GM18861 (cell line): ENCODE results near the gene AMACR.
"Not testable (repeated sequence)": the region's sequence is repeated elsewhere in the genome, so short reads cannot be mapped to it uniquely, and the experiment has no call there.

Experiments
- ATAC-seq: cut with Tn5 transposase; IDR thresholded peaks from one replicate; pipeline ENCODE4 v1.9.1; 2021; ENCODE audit not compliant: unreplicated experiment

The AMACR gene

DNA sequence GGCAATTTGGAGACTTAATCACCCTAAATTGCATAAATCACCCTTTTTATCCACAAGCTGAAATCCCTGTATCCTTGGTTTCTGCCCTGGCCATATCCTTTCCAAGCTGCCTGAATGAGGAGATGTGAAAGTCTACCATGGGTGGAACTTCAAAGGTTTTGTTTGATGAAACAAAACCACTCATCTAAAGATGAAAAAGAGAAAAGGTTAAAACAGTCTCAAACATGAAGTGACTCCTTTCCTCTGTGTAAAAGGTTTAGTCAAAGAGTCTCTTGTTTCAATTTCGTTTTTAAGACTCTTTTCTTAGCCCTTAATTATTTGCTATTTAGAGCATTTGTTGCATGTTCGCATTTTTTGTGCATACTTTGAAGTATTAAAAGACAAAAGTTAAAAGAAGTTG lies 34.6 kb downstream of the AMACR start:
- no peak for ATAC-seq

DNA sequence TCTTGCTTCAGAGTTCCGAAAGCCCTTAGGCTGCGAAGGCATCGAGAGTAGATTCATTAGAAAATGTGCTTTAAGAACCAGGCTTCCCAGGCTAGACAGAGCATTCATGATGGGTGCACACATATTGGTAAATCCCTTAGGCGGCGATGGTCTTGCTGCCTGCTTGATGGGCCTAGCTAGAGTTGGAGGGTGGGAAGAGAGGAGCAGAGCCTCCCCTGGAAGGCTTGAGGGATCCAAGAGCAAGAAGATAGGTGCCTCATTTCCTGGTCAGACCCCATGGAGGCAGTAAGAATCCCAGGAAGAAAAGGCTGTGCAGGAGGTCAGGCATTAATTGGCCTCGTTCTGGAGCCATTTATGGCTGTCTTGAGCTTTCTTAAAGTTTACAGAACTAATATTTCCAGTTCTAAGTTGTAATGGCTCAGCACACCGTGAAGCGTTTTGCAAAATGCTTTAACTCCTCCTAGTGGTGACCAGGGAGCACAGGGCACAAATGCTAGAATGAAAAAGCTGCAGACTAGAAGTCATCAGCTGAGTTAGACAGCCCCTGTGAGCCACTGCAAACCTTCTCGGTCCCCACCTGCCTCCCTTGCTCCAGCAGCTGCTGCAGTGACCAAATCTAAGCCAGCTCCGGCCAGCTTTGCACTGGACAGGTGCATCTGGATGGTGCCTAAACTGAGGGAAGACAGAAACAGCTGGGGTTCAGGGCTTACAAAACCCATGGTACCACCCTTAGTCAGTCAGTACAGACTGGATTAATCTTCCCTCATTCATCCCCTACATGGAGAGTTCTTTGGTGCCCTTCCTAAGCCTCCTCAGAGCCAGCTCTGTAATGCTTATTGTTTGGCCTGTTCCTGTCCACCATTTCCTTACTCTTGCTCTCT lies 38.0 kb downstream of the AMACR start:
- ATAC-seq = no peak

DNA sequence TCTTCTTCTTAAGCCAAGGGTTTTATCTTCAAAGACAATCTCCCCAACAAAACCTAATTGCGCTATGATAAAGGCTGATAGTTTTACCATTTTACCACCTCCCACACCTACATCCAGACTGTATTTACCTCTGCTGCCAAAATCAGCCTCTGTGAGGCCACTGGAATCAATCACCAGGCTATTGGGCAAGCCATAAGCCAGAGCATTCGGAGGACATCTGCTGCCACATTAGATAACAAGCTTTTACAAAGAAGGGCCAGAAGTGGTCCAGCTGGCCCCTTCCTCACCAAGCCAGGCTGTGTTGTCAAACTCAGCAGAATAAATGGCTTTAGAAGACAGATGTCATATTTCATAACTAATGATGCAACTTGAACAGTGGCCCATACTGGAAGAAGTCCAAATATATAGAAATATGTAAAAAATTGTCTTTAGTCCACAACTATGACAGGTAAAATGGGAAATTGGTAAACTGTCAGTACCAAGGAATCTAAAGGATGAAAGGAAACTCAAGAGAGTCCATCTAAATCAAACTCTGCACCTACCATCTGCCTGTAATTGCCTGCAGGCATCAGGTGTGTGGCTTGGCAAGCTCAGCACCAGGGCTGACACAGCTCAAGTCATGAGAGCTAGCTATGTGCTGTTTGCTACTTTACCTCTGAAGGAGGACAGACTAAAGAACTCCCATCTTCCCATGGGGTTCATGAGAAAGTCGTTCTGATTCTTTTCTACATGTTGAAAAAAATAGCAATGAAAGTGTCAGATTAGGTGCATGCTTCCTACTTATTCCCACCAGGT lies 39.4 kb downstream of the AMACR start:
- no peak for ATAC-seq

DNA sequence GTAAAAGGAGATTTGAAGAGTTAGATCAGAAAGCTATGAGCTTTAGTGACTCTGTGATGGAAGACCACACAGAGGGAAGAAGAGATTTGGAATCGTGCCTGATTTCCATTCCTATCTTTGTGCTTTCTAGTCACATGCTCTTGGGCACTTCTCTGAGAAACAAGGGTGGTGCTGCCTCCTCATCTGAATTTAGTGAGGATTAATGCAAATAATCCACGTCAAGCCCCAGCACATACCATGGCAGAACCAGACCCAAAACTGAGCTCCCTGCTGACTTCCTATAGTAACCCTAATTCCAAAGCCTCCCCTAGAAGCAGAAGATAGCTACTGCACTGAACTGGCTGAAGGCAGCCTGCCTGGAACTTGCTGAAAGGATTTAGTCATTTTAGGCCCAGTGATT lies 41.0 kb downstream of the AMACR start:
- no peak for ATAC-seq

DNA sequence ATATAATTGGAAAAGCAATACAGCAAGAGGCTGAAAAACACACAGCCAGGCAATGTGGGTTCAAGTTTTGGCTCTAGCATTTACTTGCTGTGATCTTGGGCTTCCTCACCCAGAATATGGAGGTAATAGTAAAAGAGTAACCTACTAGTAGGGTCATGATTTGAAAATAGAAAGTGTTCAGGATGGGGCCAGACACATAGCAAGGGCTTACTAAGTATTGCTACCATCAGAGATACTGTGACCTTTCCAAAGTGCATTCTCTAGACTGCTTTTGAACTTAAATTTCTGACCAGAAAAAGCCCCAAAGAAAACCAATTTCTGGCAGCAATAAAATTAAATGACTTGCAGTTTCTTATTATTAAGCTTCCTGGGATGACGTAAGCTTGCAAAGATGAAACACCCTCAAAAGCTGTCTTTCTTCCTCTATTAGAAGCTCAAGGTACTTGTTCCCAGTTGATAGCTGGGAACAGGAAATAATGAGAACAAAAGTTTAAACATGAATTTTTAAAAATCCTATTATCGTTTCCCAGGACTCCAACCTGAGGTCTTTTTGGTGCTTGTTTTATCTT lies 43.6 kb downstream of the AMACR start:
- no peak for ATAC-seq

DNA sequence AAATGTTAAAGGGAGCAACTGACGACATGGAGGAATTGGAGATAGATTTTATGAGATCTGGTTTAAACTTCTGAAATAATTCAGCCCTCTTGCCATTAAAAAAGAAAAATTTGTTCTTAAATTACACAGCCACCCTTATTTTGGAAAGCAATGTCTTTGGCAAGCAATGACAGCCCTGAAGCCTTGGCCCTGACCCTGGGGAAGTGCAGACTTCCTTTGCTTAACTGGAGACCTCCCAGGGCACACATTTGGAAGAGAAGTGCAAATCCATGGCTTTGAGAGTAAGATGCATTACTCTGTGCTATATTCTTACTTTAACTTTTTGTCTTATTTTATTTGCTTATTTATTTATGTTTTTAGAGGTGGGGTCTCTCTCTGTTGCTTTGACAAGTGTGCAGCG lies 49.7 kb downstream of the AMACR start:
- no peak for ATAC-seq

DNA sequence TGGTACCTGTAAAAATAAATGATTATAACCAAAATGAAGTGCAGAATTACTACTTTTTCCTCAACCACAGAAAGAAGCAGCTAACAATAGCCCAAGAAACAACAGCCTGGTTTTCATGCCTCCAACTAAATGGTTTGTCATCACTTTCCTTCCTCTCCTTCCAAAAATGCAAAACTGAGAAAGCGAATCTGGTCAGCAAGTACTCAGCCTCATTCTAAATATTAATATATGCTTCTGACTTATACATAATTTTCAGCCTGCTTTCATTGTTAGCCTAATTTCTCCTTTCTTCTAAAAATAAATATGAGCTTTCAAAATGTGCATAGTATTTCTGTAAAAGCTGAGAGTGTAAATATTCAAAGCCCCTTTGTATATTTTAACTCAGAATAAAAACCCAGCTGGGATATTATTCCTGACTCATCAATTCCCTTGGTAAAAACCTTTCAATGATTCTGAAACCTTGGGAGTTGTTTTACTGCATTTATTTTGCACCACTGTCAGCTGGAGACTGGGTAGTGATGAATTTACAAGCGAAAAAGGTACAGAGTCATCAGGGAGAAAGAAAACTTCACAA lies 50.2 kb downstream of the AMACR start:
- ATAC-seq = no peak

DNA sequence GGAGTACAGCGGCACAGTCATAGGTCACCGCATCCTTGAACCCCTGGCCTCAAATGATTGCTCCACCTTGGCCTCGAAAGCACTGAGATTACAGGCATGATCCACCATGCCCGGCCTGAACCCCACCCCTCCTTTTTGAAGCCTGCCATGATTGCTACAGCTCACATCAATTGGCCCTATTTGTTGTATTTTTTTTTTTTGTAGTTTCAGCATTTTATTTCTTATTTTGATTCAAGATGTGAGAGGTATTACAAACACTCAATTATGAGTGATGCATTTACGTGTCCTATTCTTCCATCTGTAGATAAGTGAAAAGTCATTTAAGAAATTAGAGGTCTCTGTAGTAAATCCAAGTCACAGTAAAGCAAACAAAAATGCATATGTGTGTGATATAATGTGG lies 55.7 kb downstream of the AMACR start:
- ATAC-seq = not testable (repeated sequence)

DNA sequence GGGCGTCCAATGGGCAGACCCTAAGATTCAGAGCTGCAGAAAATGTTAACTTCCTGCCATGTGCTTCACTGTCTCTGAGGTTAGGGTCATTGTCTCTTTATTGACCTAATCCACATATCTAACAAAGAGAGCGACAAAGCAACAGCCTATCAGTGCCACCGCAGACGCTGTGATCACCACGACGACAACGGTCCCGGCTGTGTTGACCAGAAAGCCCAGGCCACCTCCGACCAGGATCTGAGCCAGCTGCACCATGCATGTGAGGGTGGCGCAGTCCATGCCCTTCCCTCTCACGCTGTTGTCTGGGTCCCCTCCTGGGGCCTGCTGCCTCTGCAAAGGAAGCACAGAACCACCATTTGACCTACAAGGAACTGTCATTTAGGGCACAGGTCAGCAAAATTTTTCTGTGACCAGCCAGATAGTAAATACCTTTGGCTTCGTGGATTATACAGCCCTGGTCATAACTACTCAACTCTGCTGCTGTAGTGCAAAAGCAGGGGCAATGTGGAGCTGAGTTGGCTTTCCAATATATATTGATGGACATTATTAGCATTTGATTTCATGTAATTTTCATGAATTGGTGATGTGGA lies 63.2 kb downstream of the AMACR start:
- ATAC-seq = no peak

DNA sequence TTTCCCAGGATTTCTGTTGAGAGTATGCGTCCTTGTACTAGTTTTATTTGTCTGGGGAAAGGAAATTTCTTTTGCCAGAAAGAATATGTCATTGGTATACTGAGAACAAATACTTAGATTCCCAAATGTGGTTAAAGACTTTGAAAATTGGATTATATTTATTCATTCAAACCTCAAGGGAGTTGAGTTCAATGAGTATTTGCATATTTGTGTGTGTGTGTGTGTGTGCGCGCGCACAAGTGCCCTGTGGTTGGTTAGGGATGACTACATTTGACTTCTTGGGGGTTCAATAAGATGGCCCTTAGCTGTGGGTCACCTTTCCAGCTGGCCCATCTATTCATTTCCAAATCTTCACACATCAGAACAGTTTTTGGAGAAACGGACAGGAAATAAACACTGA lies 66.8 kb downstream of the AMACR start:
- no peak for ATAC-seq

DNA sequence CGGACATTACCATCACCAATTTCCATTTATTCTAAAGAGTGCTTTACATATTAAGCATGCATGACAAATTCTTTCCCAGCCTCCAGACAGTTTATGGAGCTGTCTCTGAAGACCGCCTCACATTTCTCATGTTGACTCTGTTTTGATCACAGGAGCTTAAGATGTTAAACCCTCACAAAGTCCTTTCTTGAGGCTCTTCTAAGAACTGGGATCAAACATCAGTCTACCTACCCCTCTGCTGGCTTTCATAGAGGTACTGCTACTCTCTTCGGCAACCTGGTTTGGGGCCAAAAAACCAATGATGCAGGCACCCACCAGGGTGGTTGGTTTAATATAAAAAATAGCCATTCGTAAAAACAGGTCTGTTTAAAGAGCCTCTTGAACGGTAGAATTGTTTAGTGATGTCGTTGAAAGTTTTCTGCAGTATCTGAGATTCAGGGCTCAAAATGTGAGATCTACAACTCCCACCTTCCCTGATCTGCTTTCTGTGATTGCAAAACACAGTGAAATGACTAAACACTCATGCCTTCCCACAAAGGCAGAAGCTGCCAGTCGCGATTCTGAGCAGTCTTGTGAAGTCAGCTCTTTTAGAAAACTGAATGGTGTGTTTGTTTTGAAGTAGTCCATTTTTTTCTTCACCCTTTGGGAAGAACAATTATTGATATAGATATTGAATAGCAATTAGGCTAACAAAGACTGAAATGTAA lies 68.1 kb downstream of the AMACR start:
- no peak for ATAC-seq

DNA sequence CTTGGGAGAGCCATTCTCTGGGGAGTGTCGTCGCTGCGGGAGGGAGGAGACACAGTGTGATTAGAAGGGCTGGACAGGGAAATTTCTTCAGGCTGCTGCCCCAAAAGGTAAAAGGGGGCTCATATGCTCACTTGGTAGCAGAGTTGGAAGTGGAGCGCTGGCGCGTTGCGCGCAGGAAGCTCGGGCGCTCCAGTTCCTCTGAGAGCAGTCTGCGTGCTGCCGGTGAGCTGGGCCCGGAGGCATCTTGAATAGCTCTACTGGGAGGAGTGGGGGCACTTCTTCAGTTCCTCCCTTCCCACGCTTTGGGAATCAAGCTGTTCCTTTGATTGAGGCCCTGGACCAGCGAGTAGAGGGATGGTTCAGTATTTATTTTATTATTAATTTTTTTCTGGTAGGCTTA lies 69.0 kb downstream of the AMACR start:
- no peak for ATAC-seq

DNA sequence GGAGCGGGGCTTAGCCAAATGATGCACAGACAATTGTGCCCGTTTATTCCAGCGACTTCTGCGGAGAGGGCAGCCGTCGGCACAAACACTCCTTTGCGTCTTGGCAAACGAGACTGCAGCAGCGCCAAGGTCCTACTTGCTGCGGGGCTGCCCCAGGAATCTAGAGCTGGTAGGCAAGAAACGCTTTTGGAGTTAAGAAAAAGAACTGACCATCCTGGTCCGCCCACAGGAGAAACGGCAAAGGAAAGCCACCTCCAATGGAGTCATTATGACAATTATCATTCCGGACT lies 69.4 kb downstream of the AMACR start:
- no peak for ATAC-seq

DNA sequence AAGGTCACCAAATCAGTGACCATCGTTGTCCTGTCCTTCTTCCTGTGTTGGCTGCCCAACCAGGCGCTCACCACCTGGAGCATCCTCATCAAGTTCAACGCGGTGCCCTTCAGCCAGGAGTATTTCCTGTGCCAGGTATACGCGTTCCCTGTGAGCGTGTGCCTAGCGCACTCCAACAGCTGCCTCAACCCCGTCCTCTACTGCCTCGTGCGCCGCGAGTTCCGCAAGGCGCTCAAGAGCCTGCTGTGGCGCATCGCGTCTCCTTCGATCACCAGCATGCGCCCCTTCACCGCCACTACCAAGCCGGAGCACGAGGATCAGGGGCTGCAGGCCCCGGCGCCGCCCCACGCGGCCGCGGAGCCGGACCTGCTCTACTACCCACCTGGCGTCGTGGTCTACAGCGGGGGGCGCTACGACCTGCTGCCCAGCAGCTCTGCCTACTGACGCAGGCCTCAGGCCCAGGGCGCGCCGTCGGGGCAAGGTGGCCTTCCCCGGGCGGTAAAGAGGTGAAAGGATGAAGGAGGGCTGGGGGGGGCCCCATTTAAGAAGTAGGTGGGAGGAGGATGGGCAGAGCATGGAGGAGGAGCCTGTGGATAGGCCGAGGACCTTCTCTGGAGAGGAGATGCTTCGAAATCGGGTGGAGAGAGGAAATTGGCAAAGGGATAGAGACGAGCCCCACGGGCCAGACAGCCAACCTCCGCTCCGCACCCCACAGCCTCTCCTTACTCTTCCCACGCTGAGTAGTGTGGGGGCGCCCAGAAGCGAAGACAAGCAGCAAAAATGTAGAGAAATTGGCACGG lies 69.9 kb downstream of the AMACR start:
- no peak for ATAC-seq

DNA sequence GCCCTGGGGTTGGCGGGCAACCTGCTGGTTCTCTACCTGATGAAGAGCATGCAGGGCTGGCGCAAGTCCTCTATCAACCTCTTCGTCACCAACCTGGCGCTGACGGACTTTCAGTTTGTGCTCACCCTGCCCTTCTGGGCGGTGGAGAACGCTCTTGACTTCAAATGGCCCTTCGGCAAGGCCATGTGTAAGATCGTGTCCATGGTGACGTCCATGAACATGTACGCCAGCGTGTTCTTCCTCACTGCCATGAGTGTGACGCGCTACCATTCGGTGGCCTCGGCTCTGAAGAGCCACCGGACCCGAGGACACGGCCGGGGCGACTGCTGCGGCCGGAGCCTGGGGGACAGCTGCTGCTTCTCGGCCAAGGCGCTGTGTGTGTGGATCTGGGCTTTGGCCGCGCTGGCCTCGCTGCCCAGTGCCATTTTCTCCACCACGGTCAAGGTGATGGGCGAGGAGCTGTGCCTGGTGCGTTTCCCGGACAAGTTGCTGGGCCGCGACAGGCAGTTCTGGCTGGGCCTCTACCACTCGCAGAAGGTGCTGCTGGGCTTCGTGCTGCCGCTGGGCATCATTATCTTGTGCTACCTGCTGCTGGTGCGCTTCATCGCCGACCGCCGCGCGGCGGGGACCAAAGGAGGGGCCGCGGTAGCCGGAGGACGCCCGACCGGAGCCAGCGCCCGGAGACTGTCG lies 70.7 kb downstream of the AMACR start:
- no peak for ATAC-seq

DNA sequence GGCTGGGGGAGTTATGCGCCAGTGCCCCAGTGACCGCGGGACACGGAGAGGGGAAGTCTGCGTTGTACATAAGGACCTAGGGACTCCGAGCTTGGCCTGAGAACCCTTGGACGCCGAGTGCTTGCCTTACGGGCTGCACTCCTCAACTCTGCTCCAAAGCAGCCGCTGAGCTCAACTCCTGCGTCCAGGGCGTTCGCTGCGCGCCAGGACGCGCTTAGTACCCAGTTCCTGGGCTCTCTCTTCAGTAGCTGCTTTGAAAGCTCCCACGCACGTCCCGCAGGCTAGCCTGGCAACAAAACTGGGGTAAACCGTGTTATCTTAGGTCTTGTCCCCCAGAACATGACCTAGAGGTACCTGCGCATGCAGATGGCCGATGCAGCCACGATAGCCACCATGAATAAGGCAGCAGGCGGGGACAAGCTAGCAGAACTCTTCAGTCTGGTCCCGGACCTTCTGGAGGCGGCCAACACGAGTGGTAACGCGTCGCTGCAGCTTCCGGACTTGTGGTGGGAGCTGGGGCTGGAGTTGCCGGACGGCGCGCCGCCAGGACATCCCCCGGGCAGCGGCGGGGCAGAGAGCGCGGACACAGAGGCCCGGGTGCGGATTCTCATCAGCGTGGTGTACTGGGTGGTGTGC lies 71.4 kb downstream of the AMACR start, which contains the start of gene RXFP3:
TSS of gene RXFP3 (plus strand) at position 6 of the 636 bp plus-strand sequence. CDS start at position 361, 355 bp downstream.
- ATAC-seq = no peak
